Measurements from ENCODE around the gene USP15.
"Not testable (repeated sequence)": the region's sequence is repeated elsewhere in the genome, so short reads cannot be mapped to it uniquely, and the experiment has no call there.

The USP15 gene

GRCh38 chr12:62331306-62331705, 71.1 kb downstream of the USP15 start:
- Histone ChIP-seq H3K27ac (replicated peaks) (no peak overlapping the region), H3K4me3 (replicated peaks; ENCODE audit: insufficient read depth, low read length) (no peak overlapping the region), H3K27me3 (ENCODE audit: insufficient read depth, poor library complexity, severe bottlenecking) (no peaks in the 10 kb centered on the region)
- no peak for DNase-seq (ENCODE audit: low read depth in 1 of 2, low spot score in 1 of 2)
- TF ChIP-seq POLR2AphosphoS5 (IDR thresholded peaks at IDR 0.05; ENCODE audit: low read depth) = no peak
- TF ChIP-seq REST (IDR thresholded peaks at IDR 0.05; ENCODE audit: insufficient replicate concordance, low read depth) = no peak
- TF ChIP-seq SPI1 (IDR thresholded peaks at IDR 0.05; ENCODE audit: borderline replicate concordance, low read depth) = no peak
- TF ChIP-seq, protein P1, sequence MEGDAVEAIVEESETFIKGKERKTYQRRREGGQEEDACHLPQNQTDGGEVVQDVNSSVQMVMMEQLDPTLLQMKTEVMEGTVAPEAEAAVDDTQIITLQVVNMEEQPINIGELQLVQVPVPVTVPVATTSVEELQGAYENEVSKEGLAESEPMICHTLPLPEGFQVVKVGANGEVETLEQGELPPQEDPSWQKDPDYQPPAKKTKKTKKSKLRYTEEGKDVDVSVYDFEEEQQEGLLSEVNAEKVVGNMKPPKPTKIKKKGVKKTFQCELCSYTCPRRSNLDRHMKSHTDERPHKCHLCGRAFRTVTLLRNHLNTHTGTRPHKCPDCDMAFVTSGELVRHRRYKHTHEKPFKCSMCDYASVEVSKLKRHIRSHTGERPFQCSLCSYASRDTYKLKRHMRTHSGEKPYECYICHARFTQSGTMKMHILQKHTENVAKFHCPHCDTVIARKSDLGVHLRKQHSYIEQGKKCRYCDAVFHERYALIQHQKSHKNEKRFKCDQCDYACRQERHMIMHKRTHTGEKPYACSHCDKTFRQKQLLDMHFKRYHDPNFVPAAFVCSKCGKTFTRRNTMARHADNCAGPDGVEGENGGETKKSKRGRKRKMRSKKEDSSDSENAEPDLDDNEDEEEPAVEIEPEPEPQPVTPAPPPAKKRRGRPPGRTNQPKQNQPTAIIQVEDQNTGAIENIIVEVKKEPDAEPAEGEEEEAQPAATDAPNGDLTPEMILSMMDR (IDR thresholded peaks at IDR 0.05; ENCODE audit: insufficient read depth, low read length) = no peak
- TF ChIP-seq GABPA (IDR thresholded peaks at IDR 0.05; ENCODE audit: low read depth) = no peak

GRCh38 chr12:62332598-62332997, 72.4 kb downstream of the USP15 start:
- H3K4me3 ChIP-seq (replicated peaks; ENCODE audit: insufficient read depth, low read length) = no peak overlapping the region
- no peak overlapping the region for H3K27ac ChIP-seq (replicated peaks)
- H3K27me3 ChIP-seq (ENCODE audit: insufficient read depth, poor library complexity, severe bottlenecking) = no peaks in the 10 kb centered on the region
- no peak for TF ChIP-seq SPI1 (IDR thresholded peaks at IDR 0.05; ENCODE audit: borderline replicate concordance, low read depth)
- no peak for DNase-seq (ENCODE audit: low read depth in 1 of 2, low spot score in 1 of 2)

DNA sequence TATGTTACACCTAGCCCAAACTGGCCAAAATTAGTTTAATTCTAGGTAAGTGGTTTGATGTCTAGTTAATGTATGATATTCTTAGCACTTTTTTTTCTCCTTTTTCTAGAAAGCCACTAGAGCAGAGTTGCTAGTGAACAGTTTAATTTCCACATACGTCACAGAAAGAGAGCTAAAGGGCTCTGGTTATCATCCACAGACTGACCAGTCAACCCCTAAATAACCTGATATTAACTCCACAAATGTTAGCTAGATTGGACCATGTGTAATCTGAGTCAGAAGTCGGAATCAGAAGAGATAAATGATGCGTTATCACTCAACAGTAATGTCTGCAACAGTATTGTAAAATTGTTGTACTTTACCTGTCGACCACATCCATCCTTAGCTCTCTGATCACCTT, 74.9 kb downstream of the USP15 start:
- H3K4me3 ChIP-seq (replicated peaks; ENCODE audit: insufficient read depth, low read length) = no peak overlapping the region
- no peaks in the 10 kb centered on the region for H3K27me3 ChIP-seq (ENCODE audit: insufficient read depth, poor library complexity, severe bottlenecking)
- TF ChIP-seq SPI1 (IDR thresholded peaks at IDR 0.05; ENCODE audit: borderline replicate concordance, low read depth) = no peak
- DNase-seq (ENCODE audit: low read depth in 1 of 2, low spot score in 1 of 2) = no peak
- no peak overlapping the region for H3K27ac ChIP-seq (replicated peaks)

GRCh38 chr12:62335796-62336195, 75.6 kb downstream of the USP15 start:
- Histone ChIP-seq H3K27ac (replicated peaks) (no peak overlapping the region), H3K4me3 (replicated peaks; ENCODE audit: insufficient read depth, low read length) (no peak overlapping the region), H3K27me3 (ENCODE audit: insufficient read depth, poor library complexity, severe bottlenecking) (no peaks in the 10 kb centered on the region)
- peak; percentile 39; the same call in 1 of the 2 replicates for TF ChIP-seq SPI1 (IDR thresholded peaks at IDR 0.05; ENCODE audit: borderline replicate concordance, low read depth)
- no peak for TF ChIP-seq POLR2AphosphoS5 (IDR thresholded peaks at IDR 0.05; ENCODE audit: low read depth)
- no peak for TF ChIP-seq REST (IDR thresholded peaks at IDR 0.05; ENCODE audit: insufficient replicate concordance, low read depth)
- DNase-seq (ENCODE audit: low read depth in 1 of 2, low spot score in 1 of 2) = peak in 1 of 2 experiments; percentile 58

DNA sequence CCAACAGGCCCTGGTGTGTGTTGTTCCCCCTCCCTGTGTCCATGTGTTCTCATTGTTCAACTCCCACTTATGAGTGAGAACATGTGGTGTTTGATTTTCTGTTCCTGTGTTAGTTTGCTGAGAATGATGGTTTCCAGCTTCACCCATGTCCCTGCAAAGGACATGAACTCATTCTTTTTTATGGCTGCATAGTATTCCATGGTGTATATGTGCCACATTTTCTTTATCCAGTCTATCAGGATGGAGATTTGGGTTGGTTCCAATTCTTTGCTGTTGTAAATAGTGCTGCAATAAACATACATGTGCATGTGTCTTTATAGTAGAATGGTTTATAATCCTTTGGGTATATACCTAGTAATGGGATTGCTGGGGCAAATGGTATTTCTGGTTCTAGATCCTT, 77.4 kb downstream of the USP15 start:
- H3K27me3 ChIP-seq (ENCODE audit: insufficient read depth, poor library complexity, severe bottlenecking); H3K4me3 ChIP-seq (replicated peaks; ENCODE audit: insufficient read depth, low read length); DNase-seq (ENCODE audit: low read depth in 1 of 2, low spot score in 1 of 2); H3K27ac ChIP-seq (replicated peaks): not testable (repeated sequence)

DNA sequence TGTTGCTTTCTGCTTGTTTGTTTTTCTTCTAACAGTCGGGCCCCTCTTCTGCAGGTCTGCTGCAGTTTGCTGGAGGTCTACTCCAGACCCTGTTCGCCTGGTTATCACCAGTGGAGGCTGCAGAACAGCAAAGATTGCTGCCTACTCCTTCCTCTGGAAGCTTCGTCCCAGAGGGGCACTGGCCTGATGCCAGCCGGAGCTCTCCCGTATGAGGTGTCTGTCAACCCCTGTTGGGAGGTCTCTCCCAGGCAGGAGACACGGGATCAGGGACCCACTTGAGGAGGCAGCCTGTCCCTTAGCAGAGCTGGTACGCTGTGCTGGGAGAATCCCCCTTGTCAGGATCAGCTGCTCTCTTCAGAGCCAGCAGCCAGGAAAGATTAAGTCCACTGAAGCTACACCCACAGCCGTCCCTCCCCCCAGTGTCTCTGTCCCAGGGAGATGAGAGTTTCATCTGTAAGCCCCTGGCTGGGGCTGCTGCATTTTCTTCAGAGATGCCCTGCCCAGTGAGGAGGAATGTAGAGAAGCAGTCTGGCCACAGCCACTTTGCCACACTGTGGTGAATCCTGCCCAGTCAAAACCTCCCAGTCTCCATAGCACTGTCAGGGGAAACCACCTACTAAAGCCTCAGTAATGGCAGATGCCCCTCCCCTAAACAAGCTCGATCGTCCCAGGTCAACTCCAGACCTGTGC, 82.6 kb downstream of the USP15 start:
- not testable (repeated sequence) for DNase-seq (ENCODE audit: low read depth in 1 of 2, low spot score in 1 of 2); H3K27ac ChIP-seq (replicated peaks); H3K4me3 ChIP-seq (replicated peaks; ENCODE audit: insufficient read depth, low read length)

DNA sequence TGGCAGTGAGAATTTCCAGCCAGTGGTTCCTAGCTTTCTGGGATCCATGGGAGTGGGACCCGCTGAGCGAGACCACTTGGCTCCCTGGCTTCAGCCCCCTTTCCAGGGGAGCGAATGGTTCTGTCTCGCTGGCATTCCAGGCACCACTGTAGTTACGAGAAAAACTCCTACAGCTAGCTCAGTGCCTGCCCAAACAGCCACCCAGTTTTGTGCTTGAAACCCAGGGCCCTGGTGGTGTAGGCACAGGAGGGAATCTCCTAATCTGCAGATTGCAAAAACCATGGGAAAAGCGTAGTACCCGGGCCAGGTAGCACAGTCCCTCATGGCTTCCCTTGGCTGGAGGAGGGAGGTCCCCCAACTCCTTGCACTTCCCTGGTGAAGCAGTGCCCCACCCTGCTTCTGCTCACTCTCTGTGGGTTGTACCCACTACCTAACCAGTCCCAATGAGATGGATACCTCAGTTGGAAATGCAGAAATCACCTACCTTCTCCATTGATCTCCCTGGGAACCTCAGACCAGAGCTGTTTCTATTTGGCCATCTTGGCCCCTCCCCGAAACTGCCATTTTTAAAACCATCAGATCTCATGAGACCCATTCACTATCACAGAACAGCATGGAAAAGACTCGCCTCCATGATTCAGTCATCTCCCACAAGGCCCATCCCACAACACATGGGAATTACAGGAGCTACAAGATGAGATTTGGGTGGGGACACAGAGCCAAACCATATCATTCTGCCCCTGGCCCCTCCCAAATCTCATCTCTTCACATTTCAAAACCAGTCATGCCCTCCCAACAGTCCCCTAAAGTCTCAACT, 83.3 kb downstream of the USP15 start:
- H3K4me3 ChIP-seq (replicated peaks; ENCODE audit: insufficient read depth, low read length); H3K27ac ChIP-seq (replicated peaks); H3K27me3 ChIP-seq (ENCODE audit: insufficient read depth, poor library complexity, severe bottlenecking); DNase-seq (ENCODE audit: low read depth in 1 of 2, low spot score in 1 of 2): not testable (repeated sequence)

More for the DNA sequence above, 82.6 kb downstream of the USP15 start:
- not testable (repeated sequence) for H3K27me3 ChIP-seq (ENCODE audit: insufficient read depth, poor library complexity, severe bottlenecking)

- DNase-seq (ENCODE audit: low read depth in 1 of 2, low spot score in 1 of 2); H3K4me3 ChIP-seq (replicated peaks; ENCODE audit: insufficient read depth, low read length); H3K27me3 ChIP-seq (ENCODE audit: insufficient read depth, poor library complexity, severe bottlenecking); H3K27ac ChIP-seq (replicated peaks): not testable (repeated sequence)
These were observed 84.7 kb downstream of the USP15 start for GRCh38 chr12:62344731-62345556.

Measured in HL-60 (cell line).